Hepatocyte (in vitro differentiated cells): ENCODE results near the gene CDK19.

Experiments used
- EZH2 ChIP-seq: fragments of 200-600 bp; sonication (generic); IDR thresholded peaks from 2 replicates; pipeline ENCODE4 v1.6.1; 2016; ENCODE audit warnings: antibody characterized with exemption, mild to moderate bottlenecking, borderline replicate concordance
- TF ChIP-seq, protein P1 (sequence below): fragments of 200-600 bp; sonication (generic); IDR thresholded peaks from 2 replicates; pipeline ENCODE4 v1.5.1; 2016; ENCODE audit warnings: antibody characterized with exemption, mild to moderate bottlenecking; ENCODE audit not compliant: poor library complexity

DNA sequence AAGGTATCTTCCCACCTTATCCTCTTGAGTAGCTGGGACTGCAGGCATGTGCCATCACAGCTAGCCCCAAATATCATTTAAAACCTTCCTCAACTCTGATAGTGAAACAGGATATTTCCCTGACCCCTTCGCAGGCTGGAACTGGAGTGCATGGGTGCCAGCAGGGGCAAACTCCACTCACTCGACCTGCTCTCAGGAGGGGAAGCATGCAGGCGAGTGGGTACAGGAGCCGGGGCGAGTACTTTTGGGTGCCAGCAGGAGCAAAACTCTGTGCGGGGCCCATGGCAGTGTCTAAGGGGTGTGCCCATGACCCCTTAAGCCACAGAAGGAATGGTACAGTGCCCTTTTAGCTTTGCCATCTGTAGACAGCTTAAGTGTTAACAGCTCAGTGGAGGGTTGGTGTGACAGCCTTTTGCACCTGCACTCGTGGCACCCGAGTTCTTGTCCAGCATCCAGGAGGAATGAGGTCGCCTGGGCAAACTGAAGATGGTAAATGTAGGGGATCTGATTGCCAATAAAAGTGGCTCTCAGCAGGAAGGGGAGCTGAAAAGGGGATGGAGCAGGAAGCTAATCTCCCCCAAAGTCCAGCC is 155.1 kb downstream of the CDK19 start:
- no peak for TF ChIP-seq EZH2
- TF ChIP-seq, protein P1, sequence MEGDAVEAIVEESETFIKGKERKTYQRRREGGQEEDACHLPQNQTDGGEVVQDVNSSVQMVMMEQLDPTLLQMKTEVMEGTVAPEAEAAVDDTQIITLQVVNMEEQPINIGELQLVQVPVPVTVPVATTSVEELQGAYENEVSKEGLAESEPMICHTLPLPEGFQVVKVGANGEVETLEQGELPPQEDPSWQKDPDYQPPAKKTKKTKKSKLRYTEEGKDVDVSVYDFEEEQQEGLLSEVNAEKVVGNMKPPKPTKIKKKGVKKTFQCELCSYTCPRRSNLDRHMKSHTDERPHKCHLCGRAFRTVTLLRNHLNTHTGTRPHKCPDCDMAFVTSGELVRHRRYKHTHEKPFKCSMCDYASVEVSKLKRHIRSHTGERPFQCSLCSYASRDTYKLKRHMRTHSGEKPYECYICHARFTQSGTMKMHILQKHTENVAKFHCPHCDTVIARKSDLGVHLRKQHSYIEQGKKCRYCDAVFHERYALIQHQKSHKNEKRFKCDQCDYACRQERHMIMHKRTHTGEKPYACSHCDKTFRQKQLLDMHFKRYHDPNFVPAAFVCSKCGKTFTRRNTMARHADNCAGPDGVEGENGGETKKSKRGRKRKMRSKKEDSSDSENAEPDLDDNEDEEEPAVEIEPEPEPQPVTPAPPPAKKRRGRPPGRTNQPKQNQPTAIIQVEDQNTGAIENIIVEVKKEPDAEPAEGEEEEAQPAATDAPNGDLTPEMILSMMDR = no peak
